K562 (cell line): ENCODE data around the gene B3GAT1. TPM values are rescaled to one million over a fixed set of nuclear protein-coding genes. Genes with fewer than 3 reads are reported as not detected.

Source experiments
- ATF6 ChIP-seq: sonication (generic); formaldehyde crosslinking; IDR thresholded peaks from 2 replicates; pipeline ENCODE4 v1.4.0; 2020; ENCODE audit warnings: mild to moderate bottlenecking, missing genetic modification reagents
- CREM ChIP-seq: IDR thresholded peaks from 2 replicates; pipeline ENCODE4 v1.6.1; 2014; ENCODE audit warnings: antibody characterized with exemption, low read depth
- DEAF1 ChIP-seq: fragments of 450-650 bp; formaldehyde crosslinking; IDR thresholded peaks from 2 replicates; pipeline ENCODE4 v1.4.0; 2020; ENCODE audit warnings: mild to moderate bottlenecking, moderate library complexity
- E2F6 ChIP-seq, 2 experiments: IDR thresholded peaks; 2 replicates each; pipeline ENCODE4 v1.6.1; 2011; ENCODE audit warnings: borderline replicate concordance in 1 of 2, control low read depth in 1 of 2, low read depth in 1 of 2, low read length in 1 of 2, mild to moderate bottlenecking in 1 of 2, mixed read lengths in 1 of 2, moderate library complexity in 1 of 2; ENCODE audit not compliant: insufficient read depth in 1 of 2, insufficient read length in 1 of 2, poor library complexity in 1 of 2, severe bottlenecking in 1 of 2; ENCODE audit errors: extremely low read depth in 1 of 2
- HSF4 ChIP-seq: fragments of 250-450 bp; sonication (Bioruptor Pico); IDR thresholded peaks from 2 replicates; pipeline ENCODE4 v2.1.2; 2022; ENCODE audit warnings: mild to moderate bottlenecking, moderate library complexity, borderline replicate concordance
- MAX ChIP-seq: sonication (generic); formaldehyde crosslinking; IDR thresholded peaks from 2 replicates; pipeline ENCODE4 v1.9.0; 2022; ENCODE audit warnings: mild to moderate bottlenecking, missing genetic modification reagents
- MAZ ChIP-seq, 2 experiments: fragments of 450-650 bp in 1 of 2; sonication (generic) in 1 of 2; formaldehyde crosslinking; IDR thresholded peaks in 1 of 2; conservative IDR thresholded peaks in 1 of 2; 2 replicates each; pipeline versions ENCODE4 v1.4.0 to v1.5.0; 2020; ENCODE audit warnings: mild to moderate bottlenecking in 1 of 2, missing genetic modification reagents in 1 of 2
- MYC ChIP-seq, 2 experiments: fragments of 250-450 bp in 1 of 2; sonication (Bioruptor Pico) in 1 of 2; IDR thresholded peaks; 2 replicates each; pipeline versions ENCODE4 v1.5.1 to v1.6.1; 2012 to 2021; ENCODE audit warnings: low read depth in 2 of 2, borderline replicate concordance in 1 of 2, improper control_type of control experiment in 1 of 2, low read length in 1 of 2, mild to moderate bottlenecking in 1 of 2, moderate library complexity in 1 of 2
- NRF1 ChIP-seq, 2 experiments: fragments of 450-650 bp; IDR thresholded peaks in 1 of 2; conservative IDR thresholded peaks in 1 of 2; 2 replicates each; pipeline ENCODE4 v1.6.1; 2014; ENCODE audit warnings: mild to moderate bottlenecking in 2 of 2
- PHF21A ChIP-seq: fragments of 450-650 bp; IDR thresholded peaks from 2 replicates; pipeline ENCODE4 v1.6.1; 2017; ENCODE audit warnings: low read depth, borderline replicate concordance
- RAD21 ChIP-seq, 2 experiments: fragments of 250-450 bp in 1 of 2; fragments of 450-650 bp in 1 of 2; sonication (Bioruptor Pico) in 1 of 2; formaldehyde crosslinking in 1 of 2; IDR thresholded peaks in 1 of 2; conservative IDR thresholded peaks in 1 of 2; 2 replicates each; pipeline versions ENCODE4 v1.4.0 to v1.8.0; 2020 to 2022; ENCODE audit warnings: mild to moderate bottlenecking in 2 of 2, moderate library complexity in 1 of 2
- SMC3 ChIP-seq: conservative IDR thresholded peaks from 2 replicates; pipeline ENCODE4 v1.6.1; 2011; ENCODE audit warnings: low read depth, low read length, improper control_type of control experiment; ENCODE audit not compliant: insufficient read depth
- ZFX ChIP-seq: sonication (generic); formaldehyde crosslinking; IDR thresholded peaks from 2 replicates; pipeline ENCODE4 v1.8.0; 2022; ENCODE audit warnings: mild to moderate bottlenecking, missing genetic modification reagents, moderate library complexity
- ZNF140 ChIP-seq: fragments of 250-450 bp; sonication (Bioruptor Pico); IDR thresholded peaks from 2 replicates; pipeline ENCODE4 v1.8.0; 2021; ENCODE audit warnings: moderate library complexity, mild to moderate bottlenecking, inconsistent platforms
- polyA plus RNA-seq, 8 experiments: library from polyadenylated mRNA; depleted of rRNA in 4 of 8; stranded (reverse) in 5 of 8; unstranded in 3 of 8; fragments of >200 nt; fragmentation: Nextera tagmentation in 2 of 8; fragmentation: Illumina TruSeq in 1 of 8; extraction: Ambion mirVana in 2 of 8; extraction: Trizol in 1 of 8; gene quantifications; 2 replicates each; pipeline versions ENCODE4 v1.2.1 to v1.2.3, GENCODE V29; 2011 to 2014; ENCODE audit warnings: inconsistent platforms in 1 of 8, missing spikeins in 1 of 8
- total RNA-seq, 7 experiments: library from RNA; depleted of rRNA in 6 of 7; stranded (reverse); fragments of >200 nt in 6 of 7; fragmentation: Illumina TruSeq in 2 of 7; extraction: Trizol in 2 of 7; gene quantifications; 2 replicates each; pipeline versions ENCODE4 v1.2.1 to v1.2.3, GENCODE V29; 2011 to 2021; ENCODE audit warnings: low replicate concordance in 1 of 7

The B3GAT1 gene
- total and polyA plus RNA-seq, 9 of the 15 experiments (the other 6 are each of a cell fraction or from before 2014, with no cell fraction given), result 0.01 to 0.53 (median 0.14) TPM; not detected in 1

GRCh38 chr11:134360050-134360835 lies 51.8 kb downstream of the B3GAT1 start (continued):
- TF ChIP-seq E2F6 (IDR thresholded peaks at IDR 0.05; ENCODE audit: borderline replicate concordance in 1 of 2, extremely low read depth in 1 of 2, insufficient read depth in 1 of 2, insufficient read length in 1 of 2, low read depth in 1 of 2, low read length in 1 of 2, poor library complexity in 1 of 2, severe bottlenecking in 1 of 2) (peak; percentile 57 to 71), MAX (peak; percentile 89), DEAF1 (CRISPR knock-in tag) (peak; percentile 83), PHF21A (no peak), RAD21 (CRISPR knock-in tag; conservative IDR thresholded peaks at IDR 0.05 in 1 of 2, IDR thresholded peaks at IDR 0.05 in 1 of 2) (peak; percentile 93 to 94), MYC (IDR thresholded peaks at IDR 0.05; ENCODE audit: low read depth, low read length) (peak; percentile 85; the same call in 1 of the 2 replicates), MYC (CRISPR knock-in tag; IDR thresholded peaks at IDR 0.05; ENCODE audit: borderline replicate concordance, low read depth) (no peak), HSF4 (CRISPR knock-in tag) (no peak), MAZ (CRISPR knock-in tag; conservative IDR thresholded peaks at IDR 0.05 in 1 of 2, IDR thresholded peaks at IDR 0.05 in 1 of 2) (peak; percentile 32 to 51; a peak in 1 of 4 replicates), CREM (peak; percentile 34; the same call in 1 of the 2 replicates), ATF6 (CRISPR knock-in tag) (no peak), ZFX (CRISPR knock-in tag) (peak; percentile 48), ZNF140 (CRISPR knock-in tag) (no peak), NRF1 (conservative IDR thresholded peaks at IDR 0.05 in 1 of 2, IDR thresholded peaks at IDR 0.05 in 1 of 2) (no peak; a peak in 1 of 4 replicates), SMC3 (peak; percentile 94)
